Measurements from ENCODE around the gene HIGD2B. TPM values are rescaled to one million over a fixed set of nuclear protein-coding genes. Genes with fewer than 3 reads are reported as not detected.
"Not testable (repeated sequence)": the region's sequence is repeated elsewhere in the genome, so short reads cannot be mapped to it uniquely, and the experiment has no call there.

HIGD2B gene, protein sequence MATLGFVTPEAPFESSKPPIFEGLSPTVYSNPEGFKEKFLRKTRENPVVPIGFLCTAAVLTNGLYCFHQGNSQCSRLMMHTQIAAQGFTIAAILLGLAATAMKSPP
- total RNA-seq (not detected), polyA plus RNA-seq (not detected)
- long read RNA-seq, donor 1: 0 reads
- long read RNA-seq, donor 2: 0 reads
- long read RNA-seq, donor 3: 0 reads
- long read RNA-seq, donor 4: 0 reads

GRCh38 chr15:72685925-72686794 is at the start of gene HIGD2B, which contains the start of gene BBS4:
HIGD2B (minus strand) TSS chr15:72686182; CDS start chr15:72676374, 9,808 bp downstream.
BBS4 (plus strand) TSS chr15:72686207; CDS start chr15:72686228, 21 bp downstream.
- WGBS: under 1% methylated on average over 49 of the region's 49 CpGs
- Histone ChIP-seq H3K27ac (ENCODE audit: low read length) (peak within 1 kb of the TSS; percentile 94), H3K27me3 (ENCODE audit: control insufficient read depth, insufficient read depth) (no peaks in the 10 kb centered on the region), H3K4me3 (ENCODE audit: low read length) (peak within 1 kb of the TSS; percentile 91), H3K4me1 (ENCODE audit: control insufficient read depth, insufficient read depth, low read length) (no peaks in the 10 kb centered on the region), H3K9me3 (ENCODE audit: control insufficient read depth, low read length) (no peaks in the 10 kb centered on the region)
- intact Hi-C loops (cut with DNase I): no loop called here
- peak; percentile 90 to 95 (median 94) for DNase-seq
- peak; percentile 99 for ATAC-seq

DNA sequence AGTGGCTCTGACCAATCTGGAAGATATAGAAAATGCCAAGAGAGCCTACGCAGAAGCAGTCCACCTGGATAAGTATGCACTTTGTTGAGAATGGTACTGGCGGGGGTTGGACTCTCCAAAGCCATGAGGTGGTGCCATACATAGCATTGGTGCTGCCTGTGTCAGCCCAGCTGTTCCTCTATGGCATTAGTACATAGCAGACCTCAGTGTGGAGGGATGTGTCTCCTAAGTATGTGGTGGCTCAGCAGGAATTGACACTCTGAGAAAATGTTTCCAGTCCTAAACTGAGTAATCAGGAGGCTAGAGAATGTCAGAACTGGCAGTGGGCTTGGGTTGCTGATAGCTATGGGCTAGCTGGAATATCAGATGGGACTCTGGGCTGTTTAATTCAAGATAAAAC is 49.1 kb upstream of the HIGD2B start:
- Histone ChIP-seq H3K9me3 (ENCODE audit: control insufficient read depth, low read length) (no peaks in the 10 kb centered on the region), H3K4me3 (ENCODE audit: low read length) (no peak overlapping the region), H3K27ac (ENCODE audit: low read length) (no peak overlapping the region), H3K27me3 (ENCODE audit: control insufficient read depth, insufficient read depth) (no peaks in the 10 kb centered on the region), H3K4me1 (ENCODE audit: control insufficient read depth, insufficient read depth, low read length) (no peaks in the 10 kb centered on the region)
- intact Hi-C loops (cut with DNase I): no loop called here
- ATAC-seq (no peak), DNase-seq (no peak)
- WGBS: 96% methylated on average over 2 of the region's 2 CpGs

- Histone ChIP-seq H3K4me1 (ENCODE audit: control insufficient read depth, insufficient read depth, low read length) (no peaks in the 10 kb centered on the region), H3K9me3 (ENCODE audit: control insufficient read depth, low read length) (no peaks in the 10 kb centered on the region), H3K27me3 (ENCODE audit: control insufficient read depth, insufficient read depth) (no peaks in the 10 kb centered on the region), H3K27ac (ENCODE audit: low read length) (no peak overlapping the region), H3K4me3 (ENCODE audit: low read length) (no peak overlapping the region)
- no peak for DNase-seq
- 97% methylated on average over 2 of the region's 2 CpGs for WGBS
- no peak for ATAC-seq
- intact Hi-C loops (cut with DNase I): no loop called here
Observed at GRCh38 chr15:72733941-72734738, 48.2 kb upstream of the HIGD2B start.

DNA sequence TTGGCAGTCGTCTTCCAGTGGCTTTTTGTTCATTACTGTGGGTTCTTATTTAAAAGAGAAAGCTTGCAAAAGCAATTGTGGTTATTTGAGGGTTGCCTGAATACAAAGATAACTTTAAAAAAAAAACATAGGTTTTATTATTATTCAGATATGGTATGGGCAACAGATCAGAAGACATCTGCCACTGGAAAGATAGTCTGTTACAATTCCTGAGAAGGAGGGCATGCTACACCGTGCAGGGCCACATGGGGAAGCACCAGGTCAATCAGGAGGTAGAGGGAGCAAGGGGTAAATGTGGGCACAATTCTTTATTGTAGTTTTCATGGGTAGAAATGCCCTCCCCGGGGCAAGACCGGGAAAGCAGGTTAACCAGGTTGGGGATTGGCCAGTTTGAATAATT is 46.5 kb upstream of the HIGD2B start:
- Histone ChIP-seq H3K27me3 (ENCODE audit: control insufficient read depth, insufficient read depth) (no peaks in the 10 kb centered on the region), H3K4me1 (ENCODE audit: control insufficient read depth, insufficient read depth, low read length) (no peaks in the 10 kb centered on the region), H3K9me3 (ENCODE audit: control insufficient read depth, low read length) (no peaks in the 10 kb centered on the region), H3K4me3 (ENCODE audit: low read length) (no peak overlapping the region), H3K27ac (ENCODE audit: low read length) (no peak overlapping the region)
- 88% methylated on average over 4 of the region's 4 CpGs for WGBS
- intact Hi-C loops (cut with DNase I): no loop called here
- ATAC-seq (no peak), DNase-seq (no peak)

DNA sequence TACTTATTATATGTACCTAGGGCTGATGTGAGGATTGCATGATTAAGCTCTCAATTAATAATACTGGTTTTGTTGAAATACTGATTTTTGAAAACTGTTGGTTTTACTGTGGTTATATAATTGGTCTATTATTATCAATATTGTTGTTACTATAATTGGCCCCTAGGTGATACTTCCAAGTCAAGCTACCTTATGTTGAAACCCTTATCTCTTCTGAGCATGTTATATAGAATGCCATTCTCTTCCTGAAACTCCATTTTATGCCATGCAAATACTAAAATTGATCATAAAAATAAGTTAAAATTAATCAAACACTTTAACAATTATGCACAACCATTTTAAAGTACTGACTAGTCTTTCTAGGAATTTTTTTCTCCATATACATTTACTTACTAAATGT is 46.1 kb upstream of the HIGD2B start:
- H3K27me3 ChIP-seq (ENCODE audit: control insufficient read depth, insufficient read depth): no peaks in the 10 kb centered on the region
- intact Hi-C loops (cut with DNase I): no loop called here
- no peak overlapping the region for H3K4me3 ChIP-seq (ENCODE audit: low read length)
- H3K27ac ChIP-seq (ENCODE audit: low read length): no peak overlapping the region
- no peak for ATAC-seq
- H3K4me1 ChIP-seq (ENCODE audit: control insufficient read depth, insufficient read depth, low read length): no peaks in the 10 kb centered on the region
- no peak for DNase-seq
- no peaks in the 10 kb centered on the region for H3K9me3 ChIP-seq (ENCODE audit: control insufficient read depth, low read length)

DNA sequence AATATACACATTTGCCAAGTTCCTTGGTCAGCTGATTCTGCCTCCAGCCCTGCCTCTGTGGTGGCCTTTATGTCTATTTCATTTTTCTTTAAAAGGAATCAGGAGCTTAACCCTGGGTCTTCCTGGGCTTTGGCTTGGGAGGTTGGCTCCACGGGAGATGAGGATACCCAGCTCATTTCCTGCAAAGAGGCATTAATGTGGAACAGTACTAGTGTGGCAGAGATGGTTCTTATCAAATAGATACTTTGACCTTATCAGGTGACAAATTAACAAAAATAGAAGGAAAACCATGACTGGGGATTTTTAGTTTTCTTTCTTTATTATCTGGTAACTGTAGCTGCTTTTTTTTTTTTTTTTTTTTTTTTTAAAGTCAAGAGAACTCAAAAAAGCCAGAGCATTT is 42.8 kb upstream of the HIGD2B start:
- 92% methylated on average over 1 of the region's 1 CpG for WGBS
- intact Hi-C loops (cut with DNase I): no loop called here
- DNase-seq: no peak

DNA sequence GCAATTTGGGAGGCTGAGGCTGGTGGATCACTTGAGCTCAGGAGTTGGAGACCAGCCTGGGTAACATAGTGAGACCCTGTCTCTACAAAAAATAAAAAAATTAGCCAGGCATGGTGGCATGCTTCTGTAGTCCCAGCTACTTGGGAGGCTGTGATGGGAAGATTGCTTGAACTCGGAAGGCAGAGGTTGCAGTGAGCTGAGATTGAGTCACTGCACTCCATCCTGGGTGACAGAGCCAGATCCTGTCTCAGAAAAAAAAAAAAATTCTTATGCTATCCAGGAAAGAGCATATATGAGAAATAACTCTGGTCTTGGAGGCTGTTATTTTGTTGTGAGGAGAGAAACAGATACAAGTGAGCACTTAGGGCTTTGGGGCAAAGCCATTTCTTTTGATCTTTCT is 42.3 kb upstream of the HIGD2B start:
- H3K27ac ChIP-seq (ENCODE audit: low read length); H3K27me3 ChIP-seq (ENCODE audit: control insufficient read depth, insufficient read depth); H3K4me3 ChIP-seq (ENCODE audit: low read length); H3K9me3 ChIP-seq (ENCODE audit: control insufficient read depth, low read length); intact Hi-C loops (cut with DNase I); ATAC-seq; H3K4me1 ChIP-seq (ENCODE audit: control insufficient read depth, insufficient read depth, low read length); DNase-seq: not testable (repeated sequence)
- WGBS: 74% methylated on average over 1 of the region's 1 CpG

More for the DNA sequence above, 42.8 kb upstream of the HIGD2B start:
- ATAC-seq: no peak
- Histone ChIP-seq H3K4me1 (ENCODE audit: control insufficient read depth, insufficient read depth, low read length) (no peaks in the 10 kb centered on the region), H3K4me3 (ENCODE audit: low read length) (no peak overlapping the region), H3K27me3 (ENCODE audit: control insufficient read depth, insufficient read depth) (no peaks in the 10 kb centered on the region), H3K27ac (ENCODE audit: low read length) (no peak overlapping the region), H3K9me3 (ENCODE audit: control insufficient read depth, low read length) (no peaks in the 10 kb centered on the region)

GRCh38 chr15:72727154-72727553 is 41.2 kb upstream of the HIGD2B start:
- Histone ChIP-seq H3K4me3 (ENCODE audit: low read length) (no peak overlapping the region), H3K4me1 (ENCODE audit: control insufficient read depth, insufficient read depth, low read length) (no peaks in the 10 kb centered on the region), H3K9me3 (ENCODE audit: control insufficient read depth, low read length) (no peaks in the 10 kb centered on the region), H3K27ac (ENCODE audit: low read length) (no peak overlapping the region), H3K27me3 (ENCODE audit: control insufficient read depth, insufficient read depth) (no peaks in the 10 kb centered on the region)
- ATAC-seq (no peak), DNase-seq (no peak)
- intact Hi-C loops (cut with DNase I): no loop called here

GRCh38 chr15:72725851-72726250 is 39.9 kb upstream of the HIGD2B start:
- ATAC-seq; H3K4me3 ChIP-seq (ENCODE audit: low read length); H3K4me1 ChIP-seq (ENCODE audit: control insufficient read depth, insufficient read depth, low read length); DNase-seq; H3K9me3 ChIP-seq (ENCODE audit: control insufficient read depth, low read length); H3K27ac ChIP-seq (ENCODE audit: low read length); H3K27me3 ChIP-seq (ENCODE audit: control insufficient read depth, insufficient read depth); intact Hi-C loops (cut with DNase I): not testable (repeated sequence)
- 98% methylated on average over 6 of the region's 6 CpGs for WGBS

GRCh38 chr15:72725446-72725845 is 39.5 kb upstream of the HIGD2B start:
- no peak for ATAC-seq
- H3K9me3 ChIP-seq (ENCODE audit: control insufficient read depth, low read length): no peaks in the 10 kb centered on the region
- intact Hi-C loops (cut with DNase I): no loop called here

DNA sequence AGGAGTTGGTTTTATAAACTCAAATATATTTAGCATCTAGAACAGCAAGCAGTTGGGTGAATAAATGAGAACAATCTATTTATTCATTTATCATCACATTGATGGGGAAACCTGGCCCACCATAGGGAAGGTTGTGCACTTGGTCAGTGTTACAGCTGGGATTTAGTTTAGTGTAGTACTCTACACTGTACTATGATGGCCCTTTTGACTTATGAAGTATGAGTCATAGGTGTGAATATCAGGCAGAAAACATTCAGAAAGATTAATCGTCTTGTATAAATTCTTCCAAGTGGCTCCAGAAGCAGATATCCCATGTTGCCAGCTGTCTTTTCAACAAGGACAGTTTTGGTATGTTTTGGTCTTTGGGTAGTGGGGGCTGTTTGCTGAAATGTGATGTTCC is 38.0 kb upstream of the HIGD2B start:
- H3K4me3 ChIP-seq (ENCODE audit: low read length): no peak overlapping the region
- WGBS: 80% methylated on average over 1 of the region's 1 CpG
- H3K27ac ChIP-seq (ENCODE audit: low read length): no peak overlapping the region
- intact Hi-C loops (cut with DNase I): no loop called here
- ATAC-seq: no peak
- DNase-seq: no peak
- H3K9me3 ChIP-seq (ENCODE audit: control insufficient read depth, low read length): no peaks in the 10 kb centered on the region
- no peaks in the 10 kb centered on the region for H3K4me1 ChIP-seq (ENCODE audit: control insufficient read depth, insufficient read depth, low read length)
- H3K27me3 ChIP-seq (ENCODE audit: control insufficient read depth, insufficient read depth): no peaks in the 10 kb centered on the region

More at GRCh38 chr15:72725446-72725845, 39.5 kb upstream of the HIGD2B start:
- H3K4me1 ChIP-seq (ENCODE audit: control insufficient read depth, insufficient read depth, low read length): no peaks in the 10 kb centered on the region
- no peak overlapping the region for H3K4me3 ChIP-seq (ENCODE audit: low read length)
- no peaks in the 10 kb centered on the region for H3K27me3 ChIP-seq (ENCODE audit: control insufficient read depth, insufficient read depth)
- DNase-seq: no peak
- WGBS: 83% methylated on average over 3 of the region's 3 CpGs
- H3K27ac ChIP-seq (ENCODE audit: low read length): no peak overlapping the region
